ENCODE results near the gene PDIA5.

DNA sequence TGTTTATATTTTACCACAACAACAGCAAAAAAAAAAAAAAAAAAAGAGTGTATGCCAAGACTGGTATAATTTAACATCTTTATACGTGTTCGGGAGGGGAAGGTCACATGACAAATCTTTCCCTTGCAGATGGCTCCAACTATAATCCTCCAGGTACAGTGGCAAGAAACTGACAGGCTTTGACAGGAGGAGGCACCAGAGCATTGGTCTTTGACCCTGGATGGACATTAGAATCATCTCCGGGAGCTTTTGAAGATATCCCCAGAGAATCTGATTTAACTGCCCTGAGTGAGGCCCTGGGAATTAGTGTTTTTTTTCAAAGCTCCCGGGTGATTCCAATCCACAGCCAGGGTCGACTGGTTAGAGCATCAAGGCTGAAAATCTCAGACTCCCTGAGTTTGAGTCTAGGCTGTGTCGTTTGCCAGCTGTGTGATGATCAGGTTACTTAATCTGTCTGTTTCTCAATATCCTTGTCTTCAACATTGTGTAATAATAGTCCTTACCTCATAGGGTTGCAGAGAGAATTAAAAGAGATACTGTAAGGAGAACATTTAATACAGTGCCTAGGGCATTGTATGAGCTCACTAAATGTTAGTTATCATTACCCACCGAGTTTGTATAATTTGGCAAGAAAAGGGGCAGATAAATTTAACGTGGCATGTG is 30.3 kb upstream of the PDIA5 start:
- TF ChIP-seq, protein P1, sequence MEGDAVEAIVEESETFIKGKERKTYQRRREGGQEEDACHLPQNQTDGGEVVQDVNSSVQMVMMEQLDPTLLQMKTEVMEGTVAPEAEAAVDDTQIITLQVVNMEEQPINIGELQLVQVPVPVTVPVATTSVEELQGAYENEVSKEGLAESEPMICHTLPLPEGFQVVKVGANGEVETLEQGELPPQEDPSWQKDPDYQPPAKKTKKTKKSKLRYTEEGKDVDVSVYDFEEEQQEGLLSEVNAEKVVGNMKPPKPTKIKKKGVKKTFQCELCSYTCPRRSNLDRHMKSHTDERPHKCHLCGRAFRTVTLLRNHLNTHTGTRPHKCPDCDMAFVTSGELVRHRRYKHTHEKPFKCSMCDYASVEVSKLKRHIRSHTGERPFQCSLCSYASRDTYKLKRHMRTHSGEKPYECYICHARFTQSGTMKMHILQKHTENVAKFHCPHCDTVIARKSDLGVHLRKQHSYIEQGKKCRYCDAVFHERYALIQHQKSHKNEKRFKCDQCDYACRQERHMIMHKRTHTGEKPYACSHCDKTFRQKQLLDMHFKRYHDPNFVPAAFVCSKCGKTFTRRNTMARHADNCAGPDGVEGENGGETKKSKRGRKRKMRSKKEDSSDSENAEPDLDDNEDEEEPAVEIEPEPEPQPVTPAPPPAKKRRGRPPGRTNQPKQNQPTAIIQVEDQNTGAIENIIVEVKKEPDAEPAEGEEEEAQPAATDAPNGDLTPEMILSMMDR (conservative IDR thresholded peaks at IDR 0.05): no peak
- no peak for TF ChIP-seq ZFX (IDR thresholded peaks at IDR 0.05)
